Myocyte (in vitro differentiated cells): ENCODE data around the gene RWDD2A. TPM values are rescaled to one million over a fixed set of nuclear protein-coding genes. Genes with fewer than 3 reads are reported as not detected.
"Not testable (repeated sequence)": the region's sequence is repeated elsewhere in the genome, so short reads cannot be mapped to it uniquely, and the experiment has no call there.

ENCODE experiments used
- DNase-seq: peaks from one replicate; pipeline ENCODE4 v3.0.0-alpha.2; 2012; ENCODE audit warnings: low read depth
- polyA plus RNA-seq: library from polyadenylated mRNA; unstranded; fragments of >200 nt; gene quantifications from one replicate; pipeline ENCODE4 v1.2.1, GENCODE V29; 2012; ENCODE audit warnings: missing spikeins
- total RNA-seq: library from RNA; depleted of rRNA; stranded (reverse); fragments of >200 nt; gene quantifications from 2 replicates; pipeline ENCODE4 v1.2.3, GENCODE V29; 2014

The RWDD2A gene
- total RNA-seq = 4.3 and 4.8 TPM in 2 replicates
- 6.3 TPM for polyA plus RNA-seq

- DNase-seq = peak; percentile 90
Observed at GRCh38 chr6:83192871-83193746, at the start of gene RWDD2A, which contains the start of gene PGM3. TSS of gene RWDD2A (plus strand) at chr6:83193357. CDS start at chr6:83194452, 1,095 bp downstream. TSS of gene PGM3 (minus strand) at chr6:83193265. CDS start at chr6:83191012, 2,253 bp downstream.

GRCh38 chr6:83151114-83151513 lies 42.0 kb upstream of the RWDD2A start:
- DNase-seq = no peak

- DNase-seq = no peak
Observed at GRCh38 chr6:83152913-83153312, 40.2 kb upstream of the RWDD2A start.

GRCh38 chr6:83153883-83154521 lies 39.2 kb upstream of the RWDD2A start:
- DNase-seq = no peak

GRCh38 chr6:83155794-83156193 lies 37.4 kb upstream of the RWDD2A start:
- DNase-seq = no peak

GRCh38 chr6:83160167-83160566 lies 33.0 kb upstream of the RWDD2A start:
- peak; percentile 80 for DNase-seq

- DNase-seq = no peak
Observed at GRCh38 chr6:83167726-83168278, 25.4 kb upstream of the RWDD2A start.

GRCh38 chr6:83168556-83168955 lies 24.6 kb upstream of the RWDD2A start:
- no peak for DNase-seq

- DNase-seq = no peak
Observed at GRCh38 chr6:83169106-83169505, 24.1 kb upstream of the RWDD2A start.

GRCh38 chr6:83169511-83169910 lies 23.6 kb upstream of the RWDD2A start:
- DNase-seq = no peak

- no peak for DNase-seq
Observed at GRCh38 chr6:83176246-83176645, 16.9 kb upstream of the RWDD2A start.

GRCh38 chr6:83180426-83180950 lies 12.7 kb upstream of the RWDD2A start:
- no peak for DNase-seq

- peak; percentile 56 for DNase-seq
Observed at GRCh38 chr6:83182114-83182513, 11.0 kb upstream of the RWDD2A start.

- DNase-seq = peak; percentile 66
Observed at GRCh38 chr6:83183082-83183828, 9.9 kb upstream of the RWDD2A start.

GRCh38 chr6:83185096-83185495 lies 8.1 kb upstream of the RWDD2A start:
- DNase-seq = no peak

- no peak for DNase-seq
Observed at GRCh38 chr6:83188501-83188900, 4.7 kb upstream of the RWDD2A start.

- no peak for DNase-seq
Observed at GRCh38 chr6:83190626-83191025, 2.5 kb upstream of the RWDD2A start.

GRCh38 chr6:83191974-83192373 lies 1.2 kb upstream of the RWDD2A start:
- not testable (repeated sequence) for DNase-seq

- DNase-seq = no peak
Observed at GRCh38 chr6:83192456-83192855, 701 bp upstream of the RWDD2A start.

- peak; percentile 58 for DNase-seq
Observed at GRCh38 chr6:83193747-83194566, 800 bp downstream of the RWDD2A start.
